ENCODE measurements around the gene CIITA. TPM values are rescaled to one million over a fixed set of nuclear protein-coding genes. Genes with fewer than 3 reads are reported as not detected.

CIITA gene
- total RNA-seq, 1 donor from 2014 or later: 0.20 TPM

DNA sequence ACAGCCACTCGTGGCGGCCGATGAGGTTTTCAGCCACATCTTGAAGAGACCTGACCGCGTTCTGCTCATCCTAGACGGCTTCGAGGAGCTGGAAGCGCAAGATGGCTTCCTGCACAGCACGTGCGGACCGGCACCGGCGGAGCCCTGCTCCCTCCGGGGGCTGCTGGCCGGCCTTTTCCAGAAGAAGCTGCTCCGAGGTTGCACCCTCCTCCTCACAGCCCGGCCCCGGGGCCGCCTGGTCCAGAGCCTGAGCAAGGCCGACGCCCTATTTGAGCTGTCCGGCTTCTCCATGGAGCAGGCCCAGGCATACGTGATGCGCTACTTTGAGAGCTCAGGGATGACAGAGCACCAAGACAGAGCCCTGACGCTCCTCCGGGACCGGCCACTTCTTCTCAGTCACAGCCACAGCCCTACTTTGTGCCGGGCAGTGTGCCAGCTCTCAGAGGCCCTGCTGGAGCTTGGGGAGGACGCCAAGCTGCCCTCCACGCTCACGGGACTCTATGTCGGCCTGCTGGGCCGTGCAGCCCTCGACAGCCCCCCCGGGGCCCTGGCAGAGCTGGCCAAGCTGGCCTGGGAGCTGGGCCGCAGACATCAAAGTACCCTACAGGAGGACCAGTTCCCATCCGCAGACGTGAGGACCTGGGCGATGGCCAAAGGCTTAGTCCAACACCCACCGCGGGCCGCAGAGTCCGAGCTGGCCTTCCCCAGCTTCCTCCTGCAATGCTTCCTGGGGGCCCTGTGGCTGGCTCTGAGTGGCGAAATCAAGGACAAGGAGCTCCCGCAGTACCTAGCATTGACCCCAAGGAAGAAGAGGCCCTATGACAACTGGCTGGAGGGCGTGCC is 30.1 kb downstream of the CIITA start:
- Mint-ChIP-seq H3K36me3 (no peaks in the 10 kb centered on the region), H3K27me3 (ENCODE audit: low read depth) (peaks cover 20% of the 10 kb centered on the region), H3K9me3 (peaks cover 8% of the 10 kb centered on the region), H3K27ac (no peak overlapping the region), H3K4me3 (no peak overlapping the region), H3K4me1 (no peaks in the 10 kb centered on the region)
- TF ChIP-seq, protein P1, sequence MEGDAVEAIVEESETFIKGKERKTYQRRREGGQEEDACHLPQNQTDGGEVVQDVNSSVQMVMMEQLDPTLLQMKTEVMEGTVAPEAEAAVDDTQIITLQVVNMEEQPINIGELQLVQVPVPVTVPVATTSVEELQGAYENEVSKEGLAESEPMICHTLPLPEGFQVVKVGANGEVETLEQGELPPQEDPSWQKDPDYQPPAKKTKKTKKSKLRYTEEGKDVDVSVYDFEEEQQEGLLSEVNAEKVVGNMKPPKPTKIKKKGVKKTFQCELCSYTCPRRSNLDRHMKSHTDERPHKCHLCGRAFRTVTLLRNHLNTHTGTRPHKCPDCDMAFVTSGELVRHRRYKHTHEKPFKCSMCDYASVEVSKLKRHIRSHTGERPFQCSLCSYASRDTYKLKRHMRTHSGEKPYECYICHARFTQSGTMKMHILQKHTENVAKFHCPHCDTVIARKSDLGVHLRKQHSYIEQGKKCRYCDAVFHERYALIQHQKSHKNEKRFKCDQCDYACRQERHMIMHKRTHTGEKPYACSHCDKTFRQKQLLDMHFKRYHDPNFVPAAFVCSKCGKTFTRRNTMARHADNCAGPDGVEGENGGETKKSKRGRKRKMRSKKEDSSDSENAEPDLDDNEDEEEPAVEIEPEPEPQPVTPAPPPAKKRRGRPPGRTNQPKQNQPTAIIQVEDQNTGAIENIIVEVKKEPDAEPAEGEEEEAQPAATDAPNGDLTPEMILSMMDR (IDR thresholded peaks at IDR 0.05; ENCODE audit: unreplicated experiment): no peak
- DNase-seq (ENCODE audit: low spot score in 2 of 2, unreplicated experiment in 2 of 2): no peak

DNA sequence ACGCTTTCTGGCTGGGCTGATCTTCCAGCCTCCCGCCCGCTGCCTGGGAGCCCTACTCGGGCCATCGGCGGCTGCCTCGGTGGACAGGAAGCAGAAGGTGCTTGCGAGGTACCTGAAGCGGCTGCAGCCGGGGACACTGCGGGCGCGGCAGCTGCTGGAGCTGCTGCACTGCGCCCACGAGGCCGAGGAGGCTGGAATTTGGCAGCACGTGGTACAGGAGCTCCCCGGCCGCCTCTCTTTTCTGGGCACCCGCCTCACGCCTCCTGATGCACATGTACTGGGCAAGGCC is 30.7 kb downstream of the CIITA start:
- H3K27ac Mint-ChIP-seq: no peak overlapping the region
- no peak for DNase-seq (ENCODE audit: low spot score in 2 of 2, unreplicated experiment in 2 of 2)
- TF ChIP-seq, protein P1 (IDR thresholded peaks at IDR 0.05; ENCODE audit: unreplicated experiment): no peak
- peaks cover 20% of the 10 kb centered on the region for H3K27me3 Mint-ChIP-seq (ENCODE audit: low read depth)
- H3K9me3 Mint-ChIP-seq: peaks cover 5% of the 10 kb centered on the region
- no peaks in the 10 kb centered on the region for H3K4me1 Mint-ChIP-seq
- no peak overlapping the region for H3K4me3 Mint-ChIP-seq
- no peaks in the 10 kb centered on the region for H3K36me3 Mint-ChIP-seq

DNA sequence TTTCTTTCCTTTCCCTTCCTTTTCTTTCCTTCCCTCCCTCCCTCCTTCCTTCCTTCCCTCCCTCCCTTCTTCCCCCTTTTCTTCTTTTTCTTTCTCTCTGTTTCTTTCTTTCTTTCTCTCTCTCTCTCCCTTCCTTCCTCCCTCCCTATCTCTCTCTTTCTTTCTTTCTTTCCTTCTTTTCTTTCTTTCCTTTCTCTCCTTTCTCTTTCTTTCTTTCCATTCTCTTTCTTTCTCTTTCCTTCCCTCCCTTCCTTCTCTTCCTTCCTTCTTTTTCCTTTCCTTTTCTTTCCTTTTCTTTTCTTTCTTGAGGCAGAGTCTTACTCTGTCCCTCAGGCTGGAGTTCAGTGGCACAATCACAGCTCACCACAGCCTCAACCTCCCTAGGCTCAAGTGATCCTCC is 34.3 kb downstream of the CIITA start:
- no peak for DNase-seq (ENCODE audit: low spot score in 2 of 2, unreplicated experiment in 2 of 2)
- H3K27me3 Mint-ChIP-seq (ENCODE audit: low read depth): peaks cover 25% of the 10 kb centered on the region
- H3K4me3 Mint-ChIP-seq: no peak overlapping the region
- H3K36me3 Mint-ChIP-seq: no peaks in the 10 kb centered on the region
- no peak overlapping the region for H3K27ac Mint-ChIP-seq
- no peaks in the 10 kb centered on the region for H3K9me3 Mint-ChIP-seq
- no peaks in the 10 kb centered on the region for H3K4me1 Mint-ChIP-seq
- TF ChIP-seq, protein P1 (IDR thresholded peaks at IDR 0.05; ENCODE audit: unreplicated experiment): no peak

DNA sequence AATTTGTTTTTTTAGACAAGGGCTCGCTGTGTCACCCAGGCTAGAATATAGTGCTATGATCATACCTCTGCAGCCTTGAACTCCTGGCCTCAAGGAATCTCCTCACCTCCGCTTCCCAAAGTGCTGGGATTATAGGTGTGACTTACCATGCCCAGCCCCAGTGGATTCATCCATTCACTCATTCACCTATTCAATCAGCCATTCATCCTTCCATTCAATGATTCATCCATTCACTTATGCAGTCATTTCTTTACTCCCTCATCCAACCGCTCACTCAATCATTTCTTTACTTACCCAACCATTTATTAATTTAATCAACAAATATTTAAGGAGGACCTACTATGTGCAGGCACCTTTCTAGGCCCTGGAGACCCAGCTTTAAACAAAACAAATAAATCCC is 39.5 kb downstream of the CIITA start:
- no peaks in the 10 kb centered on the region for H3K4me1 Mint-ChIP-seq
- DNase-seq (ENCODE audit: low spot score in 2 of 2, unreplicated experiment in 2 of 2): no peak
- H3K36me3 Mint-ChIP-seq: no peaks in the 10 kb centered on the region
- TF ChIP-seq, protein P1 (IDR thresholded peaks at IDR 0.05; ENCODE audit: unreplicated experiment): no peak
- no peak overlapping the region for H3K4me3 Mint-ChIP-seq
- peaks cover 9% of the 10 kb centered on the region for H3K27me3 Mint-ChIP-seq (ENCODE audit: low read depth)
- H3K9me3 Mint-ChIP-seq: no peaks in the 10 kb centered on the region
- H3K27ac Mint-ChIP-seq: no peak overlapping the region

DNA sequence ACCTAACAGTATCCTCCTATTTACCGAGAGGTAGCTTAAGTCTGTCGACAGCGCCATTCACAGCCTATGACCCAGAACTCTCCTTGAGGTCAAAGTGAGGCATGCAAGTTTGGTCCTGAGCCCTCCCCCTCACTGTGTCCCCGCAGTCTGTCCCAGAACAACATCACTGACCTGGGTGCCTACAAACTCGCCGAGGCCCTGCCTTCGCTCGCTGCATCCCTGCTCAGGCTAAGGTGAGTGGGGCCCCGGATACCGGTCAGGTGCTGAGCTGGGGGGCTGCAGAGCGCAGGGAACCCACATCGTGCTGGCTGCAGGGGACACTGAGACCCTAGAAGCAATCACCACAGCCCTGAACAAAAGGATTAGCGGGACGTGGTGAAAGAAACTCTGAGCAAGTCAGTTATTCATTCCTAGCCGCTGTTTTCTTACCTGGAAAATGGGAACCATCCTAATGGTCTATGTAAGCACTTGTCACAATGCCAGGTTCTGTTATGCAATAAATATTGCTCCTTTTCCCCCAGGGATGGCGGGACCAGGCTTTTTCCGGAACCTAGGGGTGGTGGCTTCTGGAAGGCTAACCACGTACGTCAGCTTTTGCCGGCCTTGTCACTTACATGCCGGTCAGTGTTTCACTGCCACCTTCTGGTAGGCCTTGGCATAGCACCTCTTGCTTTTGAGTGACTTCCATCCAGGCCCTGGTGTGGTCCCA is 41.4 kb downstream of the CIITA start:
- no peak overlapping the region for H3K27ac Mint-ChIP-seq
- H3K4me3 Mint-ChIP-seq: no peak overlapping the region
- H3K27me3 Mint-ChIP-seq (ENCODE audit: low read depth): peaks cover 2% of the 10 kb centered on the region
- H3K9me3 Mint-ChIP-seq: no peaks in the 10 kb centered on the region
- H3K4me1 Mint-ChIP-seq: no peaks in the 10 kb centered on the region
- H3K36me3 Mint-ChIP-seq: peaks cover 2% of the 10 kb centered on the region
- DNase-seq (ENCODE audit: low spot score in 2 of 2, unreplicated experiment in 2 of 2): peak; percentile 59 to 90
- TF ChIP-seq, protein P1 (IDR thresholded peaks at IDR 0.05; ENCODE audit: unreplicated experiment): peak; percentile 86

Data from mesothelial cell of epicardium (in vitro differentiated cells).